ENCODE results near the gene ZMIZ1.

Gene ZMIZ1

DNA sequence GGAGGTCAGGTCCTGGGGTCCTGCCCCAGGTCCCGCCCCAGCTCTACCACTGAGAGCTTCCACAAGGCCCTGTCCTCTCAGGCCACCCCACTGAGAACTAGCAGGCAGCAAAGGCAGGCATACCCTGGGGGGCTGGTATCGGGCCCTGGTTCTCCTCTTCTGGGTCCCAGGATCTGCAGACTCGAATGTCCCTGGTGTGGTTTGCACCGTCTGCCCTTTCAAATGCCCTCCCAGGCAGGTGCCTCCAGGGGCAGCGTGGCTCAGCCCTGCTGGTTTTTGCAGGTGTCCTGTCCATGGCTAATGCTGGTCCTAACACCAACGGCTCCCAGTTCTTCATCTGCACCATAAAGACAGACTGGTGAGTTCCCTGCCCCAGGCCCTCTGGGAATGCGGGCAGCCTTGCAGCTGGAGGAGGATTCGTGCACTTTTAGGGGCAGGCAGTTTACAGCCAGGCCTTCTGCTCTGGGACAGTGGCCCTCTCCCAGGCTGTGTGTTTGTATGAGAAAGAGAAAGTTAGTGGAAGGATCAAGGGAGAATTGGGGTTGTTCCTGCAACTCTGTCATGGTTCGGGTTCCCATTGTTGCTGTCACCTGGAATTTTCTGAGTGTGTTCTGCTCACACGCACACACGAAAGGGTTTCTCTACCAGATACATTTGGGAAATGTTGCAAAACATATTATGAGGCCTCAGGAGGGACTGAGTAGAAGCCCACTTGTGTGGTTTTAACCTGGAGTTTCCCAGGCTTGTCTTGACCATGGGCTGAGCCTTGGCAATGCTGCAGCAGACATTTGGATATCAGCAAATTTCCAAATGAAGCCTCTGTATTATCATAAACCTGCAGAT, 283.5 kb downstream of the ZMIZ1 start:
- no peak for TF ChIP-seq SIN3A (IDR thresholded peaks at IDR 0.05; ENCODE audit: borderline replicate concordance, insufficient read depth, low read length)
- no peak for TF ChIP-seq POLR2AphosphoS5 (IDR thresholded peaks at IDR 0.05; ENCODE audit: low read depth, low read length)
- TF ChIP-seq FOXP2 (optimal IDR thresholded peaks at IDR 0.05; ENCODE audit: borderline replicate concordance, extremely low read depth, extremely low read length, insufficient read depth), result no peak
- TF ChIP-seq TAF1 (IDR thresholded peaks at IDR 0.05; ENCODE audit: borderline replicate concordance, insufficient read depth, low read length), result no peak
- TF ChIP-seq, protein P1, sequence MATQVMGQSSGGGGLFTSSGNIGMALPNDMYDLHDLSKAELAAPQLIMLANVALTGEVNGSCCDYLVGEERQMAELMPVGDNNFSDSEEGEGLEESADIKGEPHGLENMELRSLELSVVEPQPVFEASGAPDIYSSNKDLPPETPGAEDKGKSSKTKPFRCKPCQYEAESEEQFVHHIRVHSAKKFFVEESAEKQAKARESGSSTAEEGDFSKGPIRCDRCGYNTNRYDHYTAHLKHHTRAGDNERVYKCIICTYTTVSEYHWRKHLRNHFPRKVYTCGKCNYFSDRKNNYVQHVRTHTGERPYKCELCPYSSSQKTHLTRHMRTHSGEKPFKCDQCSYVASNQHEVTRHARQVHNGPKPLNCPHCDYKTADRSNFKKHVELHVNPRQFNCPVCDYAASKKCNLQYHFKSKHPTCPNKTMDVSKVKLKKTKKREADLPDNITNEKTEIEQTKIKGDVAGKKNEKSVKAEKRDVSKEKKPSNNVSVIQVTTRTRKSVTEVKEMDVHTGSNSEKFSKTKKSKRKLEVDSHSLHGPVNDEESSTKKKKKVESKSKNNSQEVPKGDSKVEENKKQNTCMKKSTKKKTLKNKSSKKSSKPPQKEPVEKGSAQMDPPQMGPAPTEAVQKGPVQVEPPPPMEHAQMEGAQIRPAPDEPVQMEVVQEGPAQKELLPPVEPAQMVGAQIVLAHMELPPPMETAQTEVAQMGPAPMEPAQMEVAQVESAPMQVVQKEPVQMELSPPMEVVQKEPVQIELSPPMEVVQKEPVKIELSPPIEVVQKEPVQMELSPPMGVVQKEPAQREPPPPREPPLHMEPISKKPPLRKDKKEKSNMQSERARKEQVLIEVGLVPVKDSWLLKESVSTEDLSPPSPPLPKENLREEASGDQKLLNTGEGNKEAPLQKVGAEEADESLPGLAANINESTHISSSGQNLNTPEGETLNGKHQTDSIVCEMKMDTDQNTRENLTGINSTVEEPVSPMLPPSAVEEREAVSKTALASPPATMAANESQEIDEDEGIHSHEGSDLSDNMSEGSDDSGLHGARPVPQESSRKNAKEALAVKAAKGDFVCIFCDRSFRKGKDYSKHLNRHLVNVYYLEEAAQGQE (IDR thresholded peaks at IDR 0.05; ENCODE audit: insufficient read depth in 1 of 2, low read depth in 2 of 2, low read length in 2 of 2), result no peak

DNA sequence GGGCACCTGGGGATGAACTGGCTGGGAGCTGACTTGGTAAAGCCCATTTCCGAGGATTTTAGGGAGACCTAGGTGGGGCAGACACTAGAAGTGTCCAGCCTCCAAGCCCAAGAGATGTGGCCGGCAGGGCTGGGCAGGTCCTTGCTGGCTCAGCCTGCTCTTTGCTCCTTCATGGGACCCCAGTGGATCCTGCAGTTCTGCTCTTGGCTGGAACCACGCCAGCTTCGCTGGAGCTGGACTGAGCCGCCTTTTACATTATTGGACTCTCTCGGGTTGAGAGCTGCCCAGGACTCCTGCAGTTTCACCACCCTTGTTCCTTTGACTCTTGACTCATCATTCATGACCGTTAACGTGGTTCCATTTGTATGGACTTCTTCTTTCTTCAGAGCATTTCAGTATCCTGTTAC, 284.2 kb downstream of the ZMIZ1 start:
- TF ChIP-seq FOXP2 (optimal IDR thresholded peaks at IDR 0.05; ENCODE audit: borderline replicate concordance, extremely low read depth, extremely low read length, insufficient read depth), result no peak
- TF ChIP-seq SIN3A (IDR thresholded peaks at IDR 0.05; ENCODE audit: borderline replicate concordance, insufficient read depth, low read length), result no peak
- TF ChIP-seq, protein P1 (IDR thresholded peaks at IDR 0.05; ENCODE audit: insufficient read depth in 1 of 2, low read depth in 2 of 2, low read length in 2 of 2), result no peak
- no peak for TF ChIP-seq POLR2AphosphoS5 (IDR thresholded peaks at IDR 0.05; ENCODE audit: low read depth, low read length)
- TF ChIP-seq TAF1 (IDR thresholded peaks at IDR 0.05; ENCODE audit: borderline replicate concordance, insufficient read depth, low read length), result no peak

DNA sequence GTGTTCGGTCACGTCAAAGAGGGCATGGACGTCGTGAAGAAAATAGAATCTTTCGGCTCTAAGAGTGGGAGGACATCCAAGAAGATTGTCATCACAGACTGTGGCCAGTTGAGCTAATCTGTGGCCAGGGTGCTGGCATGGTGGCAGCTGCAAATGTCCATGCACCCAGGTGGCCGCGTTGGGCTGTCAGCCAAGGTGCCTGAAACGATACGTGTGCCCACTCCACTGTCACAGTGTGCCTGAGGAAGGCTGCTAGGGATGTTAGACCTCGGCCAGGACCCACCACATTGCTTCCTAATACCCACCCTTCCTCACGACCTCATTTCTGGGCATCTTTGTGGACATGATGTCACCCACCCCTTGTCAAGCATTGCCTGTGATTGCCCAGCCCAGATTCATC, 285.0 kb downstream of the ZMIZ1 start:
- no peak for TF ChIP-seq TAF1 (IDR thresholded peaks at IDR 0.05; ENCODE audit: borderline replicate concordance, insufficient read depth, low read length)
- TF ChIP-seq, protein P1 (IDR thresholded peaks at IDR 0.05; ENCODE audit: insufficient read depth in 1 of 2, low read depth in 2 of 2, low read length in 2 of 2), result no peak
- no peak for TF ChIP-seq SIN3A (IDR thresholded peaks at IDR 0.05; ENCODE audit: borderline replicate concordance, insufficient read depth, low read length)
- no peak for TF ChIP-seq FOXP2 (optimal IDR thresholded peaks at IDR 0.05; ENCODE audit: borderline replicate concordance, extremely low read depth, extremely low read length, insufficient read depth)
- TF ChIP-seq POLR2AphosphoS5 (IDR thresholded peaks at IDR 0.05; ENCODE audit: low read depth, low read length), result no peak

DNA sequence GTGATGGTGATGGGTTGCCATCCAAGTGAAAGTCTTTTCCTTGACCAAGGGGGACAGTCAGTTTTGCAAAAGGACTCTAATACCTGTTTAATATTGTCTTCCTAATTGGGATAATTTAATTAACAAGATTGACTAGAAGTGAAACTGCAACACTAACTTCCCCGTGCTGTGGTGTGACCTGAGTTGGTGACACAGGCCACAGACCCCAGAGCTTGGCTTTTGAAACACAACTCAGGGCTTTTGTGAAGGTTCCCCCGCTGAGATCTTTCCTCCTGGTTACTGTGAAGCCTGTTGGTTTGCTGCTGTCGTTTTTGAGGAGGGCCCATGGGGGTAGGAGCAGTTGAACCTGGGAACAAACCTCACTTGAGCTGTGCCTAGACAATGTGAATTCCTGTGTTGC, 285.4 kb downstream of the ZMIZ1 start:
- TF ChIP-seq POLR2AphosphoS5 (IDR thresholded peaks at IDR 0.05; ENCODE audit: low read depth, low read length), result 0 out of 2 replicates have a peak, but pooled peaks have one; percentile 15
- no peak for TF ChIP-seq TAF1 (IDR thresholded peaks at IDR 0.05; ENCODE audit: borderline replicate concordance, insufficient read depth, low read length)

GRCh38 chr10:79354615-79355014, 285.8 kb downstream of the ZMIZ1 start:
- no peak for TF ChIP-seq POLR2AphosphoS5 (IDR thresholded peaks at IDR 0.05; ENCODE audit: low read depth, low read length)

GRCh38 chr10:79355420-79356017, 286.8 kb downstream of the ZMIZ1 start:
- TF ChIP-seq FOXP2 (optimal IDR thresholded peaks at IDR 0.05; ENCODE audit: borderline replicate concordance, extremely low read depth, extremely low read length, insufficient read depth) (no peak), TAF1 (IDR thresholded peaks at IDR 0.05; ENCODE audit: borderline replicate concordance, insufficient read depth, low read length) (no peak)
